Heart right ventricle (tissue), 16 donors: ENCODE results near the gene FOXJ2. TPM values are rescaled to one million over a fixed set of nuclear protein-coding genes. Genes with fewer than 3 reads are reported as not detected.
A peak's percentile ranks its signal among the peaks of the same experiment; 100 is the strongest.

ENCODE experiments used
- ATAC-seq, 8 donors: fragments of 200-7000 bp; cut with Tn5 transposase; one replicate each; pipeline ENCODE4 v1.9.1; 2020; ENCODE audit warnings: mild to moderate bottlenecking in 8 of 8, moderate library complexity in 8 of 8, moderate number of reproducible peaks in 1 of 8
- DNase-seq, 2 donors: peaks; one replicate each; pipeline ENCODE4 v3.0.0-alpha.2; 2020
- H3K27ac ChIP-seq, 10 donors: fragments of 200-600 bp; sonication (generic) in 2 of 10; one replicate each; pipeline versions ENCODE4 v1.5.0 to v1.8.0; 2020 to 2022; ENCODE audit warnings: mild to moderate bottlenecking in 3 of 10
- H3K27me3 ChIP-seq, 7 donors: fragments of 200-600 bp; one replicate each; pipeline ENCODE4 v1.8.0; 2021 to 2022; ENCODE audit warnings: mild to moderate bottlenecking in 2 of 7
- H3K36me3 ChIP-seq, 9 donors: fragments of 200-600 bp; sonication (generic) in 1 of 9; one replicate each; pipeline versions ENCODE4 v1.5.0 to v1.8.0; 2020 to 2022; ENCODE audit warnings: mild to moderate bottlenecking in 2 of 9
- H3K4me1 ChIP-seq, 9 donors: fragments of 200-600 bp; sonication (generic) in 1 of 9; one replicate each; pipeline versions ENCODE4 v1.5.0 to v1.8.0; 2020 to 2022; ENCODE audit warnings: mild to moderate bottlenecking in 4 of 9
- H3K4me3 ChIP-seq, 10 donors: fragments of 200-600 bp; sonication (generic) in 2 of 10; one replicate each; pipeline versions ENCODE4 v1.5.0 to v1.8.0; 2020 to 2022; ENCODE audit warnings: mild to moderate bottlenecking in 7 of 10, moderate library complexity in 2 of 10
- H3K9me3 ChIP-seq, 11 donors: fragments of 200-600 bp in 10 of 11; sonication (generic) in 2 of 11; one replicate each; pipeline versions ENCODE4 v1.5.0 to v1.8.0; 2013 to 2022; ENCODE audit warnings: mild to moderate bottlenecking in 2 of 11, control low read depth in 1 of 11, moderate library complexity in 1 of 11
- WGBS, 2 donors: extraction: QIAGEN DNeasy Blood & Tissue Kit; methylation state at CpG; one replicate each; pipeline ENCODE4 v1.1.7; 2013; ENCODE audit warnings: inconsistent platforms in 1 of 2; 5-methylcytosine and 5-hydroxymethylcytosine counted together
- intact Hi-C, 10 donors: fragments of 100-400 bp; cut with DNase I; formaldehyde crosslinking; loops; one replicate each; pipeline versions ENCODE4 v1.11.1 to v1.14.2; 2022
- polyA plus RNA-seq, 2 donors: library from polyadenylated mRNA; stranded (reverse); fragments of 200-250 nt; gene quantifications; one replicate each; pipeline ENCODE4 v1.2.3, GENCODE V29; 2013
- total RNA-seq, 10 donors: library from RNA; stranded (reverse); fragmentation: NEBNext Ultra II Directional in 3 of 10; extraction: Animal tissue kit (Norgen Biotek cat#: 25700) in 3 of 10; gene quantifications; one replicate each; pipeline versions ENCODE4 v1.2.1 to v1.2.4, GENCODE V29; 2021 to 2023
- TF ChIP-seq, protein P1 (sequence below), 9 donors: fragments of 200-600 bp; sonication (generic) in 2 of 9; IDR thresholded peaks; one replicate each; pipeline versions ENCODE4 v1.5.0 to v1.8.0; 2021 to 2022; ENCODE audit warnings: antibody characterized with exemption in 9 of 9, mild to moderate bottlenecking in 5 of 9, moderate library complexity in 1 of 9
- donor health status: Arrhythmogenic right ventricular cardiomyopathy.
- donor health status: ischemic (EF 13 %, LVEDD 7.1; RV severe dilation, severe dysfunction).
- donor health status: healthy with polysubstance abuse.
- donor health status: DM: no; HTN: yes; CAD: no.
- donor health status: DM: no; HTN: no; CAD: no.
- donor health status: ischemic (EF 25% LVEDD 6.9; RV normal size, moderate dysfunction).
- donor health status: ischemic (EF 25% LVEDD 5.7; RV mildly dilated, moderate dysfunction).
- donor health status: healthy.
- donor health status: DM: yes; HTN: yes; CAD: no.
- donor health status: Ischemic cardiomyopathy.
- donor health status: ischemic (EF 35%, LVEDD 5.7; RV mildly dilated, moderate dysfunction).
- donor health status: nonischemic (EF 11% LVEDD 7.7; RV severe dilation, severe dysfunction).
- donor health status: DM: yes; HTN: yes; CAD: no.
- donor health status: PGD.
- donor health status: ischemic (EF 29% LVEDD 5.4; RV normal size, mild dysfunction).
- donor health status: nonischemic (EF 23%, LVEDD 6.1; RV moderate dilation, normal function).

Gene FOXJ2
- total and polyA plus RNA-seq, 12 donors, result 8.7 to 29.4 (median 23.6) TPM

- intact Hi-C loops, result loop anchor here in 5 of 10 donors (2.0 to 5.0 kb wide), 2 partner anchors 46 to 47 kb away; partner anchors contain the start of gene NECAP1 (in 4 of the 5)
- peak overlapping the region in 9 of 10 donors; percentile 89 to 99 (median 98) for H3K27ac ChIP-seq
- H3K4me1 ChIP-seq, result peaks cover 23 to 77% (median 71%) of the 10 kb centered on the region in 9 donors
These were observed 2.3 kb downstream of the FOXJ2 start for GRCh38 chr12:8034802-8035201.

DNA sequence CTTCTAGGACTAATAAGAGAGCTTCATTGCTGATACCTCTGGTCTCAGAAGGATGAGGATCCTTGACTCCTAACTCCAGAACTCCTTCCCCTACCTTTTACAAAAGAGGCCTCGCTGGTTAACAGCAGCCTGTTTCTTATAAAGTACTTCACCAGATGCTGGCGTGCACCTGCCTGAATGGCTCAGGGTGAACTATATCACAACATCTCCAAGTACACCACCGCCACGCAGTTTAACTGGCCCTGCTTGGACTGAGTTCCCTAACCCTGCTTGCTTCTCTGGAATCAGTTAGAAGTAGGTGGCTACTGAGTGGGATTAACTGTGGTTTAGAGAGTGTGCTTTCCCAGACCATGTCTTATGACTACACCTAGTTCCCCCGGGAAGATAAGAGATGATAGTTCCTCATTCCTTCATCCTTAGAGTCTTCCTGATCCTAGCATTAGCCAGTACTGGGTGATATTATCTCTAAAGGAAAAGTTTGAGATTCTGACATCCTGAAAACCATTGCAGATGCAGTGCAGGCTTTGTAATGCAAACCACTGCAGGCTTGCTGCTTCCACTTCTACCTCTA, 3.0 kb downstream of the FOXJ2 start:
- Histone ChIP-seq H3K4me3 (peak overlapping the region in 7 of 10 donors; percentile 4 to 95 (median 86)), H3K9me3 (no peaks in the 10 kb centered on the region), H3K4me1 (peaks cover 23 to 81% (median 71%) of the 10 kb centered on the region in 9 donors), H3K27me3 (no peaks in the 10 kb centered on the region), H3K36me3 (peaks cover 0 to 14% (median 4%) of the 10 kb centered on the region in 9 donors), H3K27ac (peak overlapping the region in 9 of 10 donors; percentile 47 to 99 (median 98))
- WGBS, 2 donors, result 38 to 44% methylated on average over 5 of the region's 5 CpGs
- DNase-seq, result no peak
- ATAC-seq, result no peak
- TF ChIP-seq, protein P1, sequence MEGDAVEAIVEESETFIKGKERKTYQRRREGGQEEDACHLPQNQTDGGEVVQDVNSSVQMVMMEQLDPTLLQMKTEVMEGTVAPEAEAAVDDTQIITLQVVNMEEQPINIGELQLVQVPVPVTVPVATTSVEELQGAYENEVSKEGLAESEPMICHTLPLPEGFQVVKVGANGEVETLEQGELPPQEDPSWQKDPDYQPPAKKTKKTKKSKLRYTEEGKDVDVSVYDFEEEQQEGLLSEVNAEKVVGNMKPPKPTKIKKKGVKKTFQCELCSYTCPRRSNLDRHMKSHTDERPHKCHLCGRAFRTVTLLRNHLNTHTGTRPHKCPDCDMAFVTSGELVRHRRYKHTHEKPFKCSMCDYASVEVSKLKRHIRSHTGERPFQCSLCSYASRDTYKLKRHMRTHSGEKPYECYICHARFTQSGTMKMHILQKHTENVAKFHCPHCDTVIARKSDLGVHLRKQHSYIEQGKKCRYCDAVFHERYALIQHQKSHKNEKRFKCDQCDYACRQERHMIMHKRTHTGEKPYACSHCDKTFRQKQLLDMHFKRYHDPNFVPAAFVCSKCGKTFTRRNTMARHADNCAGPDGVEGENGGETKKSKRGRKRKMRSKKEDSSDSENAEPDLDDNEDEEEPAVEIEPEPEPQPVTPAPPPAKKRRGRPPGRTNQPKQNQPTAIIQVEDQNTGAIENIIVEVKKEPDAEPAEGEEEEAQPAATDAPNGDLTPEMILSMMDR (IDR thresholded peaks at IDR 0.05), result no peak
- intact Hi-C loops, result loop anchor here in 4 of 10 donors (2.0 to 5.0 kb wide), 2 partner anchors 45 to 47 kb away; partner anchors contain the start of gene NECAP1 (in 3 of the 4)

More at GRCh38 chr12:8034802-8035201, 2.3 kb downstream of the FOXJ2 start:
- TF ChIP-seq, protein P1 (IDR thresholded peaks at IDR 0.05), result no peak
- H3K4me3 ChIP-seq, result peak overlapping the region in 9 of 10 donors; percentile 70 to 99 (median 86)
- H3K9me3 ChIP-seq, result no peaks in the 10 kb centered on the region
- ATAC-seq (no peak), DNase-seq (no peak)
- no peaks in the 10 kb centered on the region for H3K27me3 ChIP-seq
- H3K36me3 ChIP-seq, result peaks cover 0 to 7% (median 1%) of the 10 kb centered on the region in 9 donors

DNA sequence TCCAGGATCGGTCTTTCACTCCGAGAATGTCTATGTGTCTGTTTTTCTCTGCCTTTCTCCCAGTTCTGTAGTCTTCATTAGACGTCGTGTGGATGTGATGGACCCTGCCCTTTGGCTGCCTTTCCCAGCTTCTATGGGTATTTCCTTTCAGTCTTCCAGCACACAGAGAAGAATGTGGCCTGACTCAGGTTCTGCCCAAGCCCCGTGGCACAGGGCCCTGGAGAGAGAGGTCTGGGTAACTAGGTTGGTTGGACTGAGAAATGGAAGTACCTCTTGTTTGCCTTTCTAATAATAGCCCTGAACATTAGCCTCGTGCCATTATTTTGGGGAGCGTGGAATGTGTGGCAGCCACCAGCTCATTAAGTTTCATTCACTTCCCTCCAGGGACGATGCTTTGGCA, 3.8 kb downstream of the FOXJ2 start:
- H3K27me3 ChIP-seq, result no peaks in the 10 kb centered on the region
- DNase-seq, result peak in 1 of 2 donors; percentile 35
- TF ChIP-seq, protein P1 (IDR thresholded peaks at IDR 0.05), result no peak
- H3K36me3 ChIP-seq, result peaks cover 0 to 22% (median 12%) of the 10 kb centered on the region in 9 donors
- peak in 5 of 8 donors; percentile 6 to 45 (median 20) for ATAC-seq
- peaks cover 23 to 79% (median 70%) of the 10 kb centered on the region in 9 donors for H3K4me1 ChIP-seq
- 45 to 62% methylated on average over 8 of the region's 8 CpGs for WGBS, 2 donors
- no peaks in the 10 kb centered on the region for H3K9me3 ChIP-seq
- intact Hi-C loops, result loop anchor here in 3 of 10 donors (5.0 kb wide), 1 partner anchor 46 kb away; the partner anchor contains the start of gene NECAP1 (in 3 of the 3)
- H3K4me3 ChIP-seq, result no peak overlapping the region
- peak overlapping the region; percentile 34 to 99 (median 96) for H3K27ac ChIP-seq

GRCh38 chr12:8037046-8037663, 4.6 kb downstream of the FOXJ2 start:
- Histone ChIP-seq H3K27me3 (no peaks in the 10 kb centered on the region), H3K4me3 (no peak overlapping the region), H3K36me3 (peaks cover 0 to 30% (median 20%) of the 10 kb centered on the region in 9 donors), H3K4me1 (peaks cover 23 to 71% (median 64%) of the 10 kb centered on the region in 9 donors), H3K9me3 (no peaks in the 10 kb centered on the region), H3K27ac (peak overlapping the region; percentile 34 to 99 (median 96))
- ATAC-seq (no peak), DNase-seq (no peak)
- TF ChIP-seq, protein P1 (IDR thresholded peaks at IDR 0.05), result no peak
- WGBS, 2 donors, result 25 to 44% methylated on average over 6 of the region's 6 CpGs
- intact Hi-C loops, result loop anchor here in 3 of 10 donors (5.0 kb wide), 1 partner anchor 45 kb away; the partner anchor contains the start of gene NECAP1 (in 3 of the 3)
